ENCODE results near the gene SOSTDC1.

SOSTDC1 gene

DNA sequence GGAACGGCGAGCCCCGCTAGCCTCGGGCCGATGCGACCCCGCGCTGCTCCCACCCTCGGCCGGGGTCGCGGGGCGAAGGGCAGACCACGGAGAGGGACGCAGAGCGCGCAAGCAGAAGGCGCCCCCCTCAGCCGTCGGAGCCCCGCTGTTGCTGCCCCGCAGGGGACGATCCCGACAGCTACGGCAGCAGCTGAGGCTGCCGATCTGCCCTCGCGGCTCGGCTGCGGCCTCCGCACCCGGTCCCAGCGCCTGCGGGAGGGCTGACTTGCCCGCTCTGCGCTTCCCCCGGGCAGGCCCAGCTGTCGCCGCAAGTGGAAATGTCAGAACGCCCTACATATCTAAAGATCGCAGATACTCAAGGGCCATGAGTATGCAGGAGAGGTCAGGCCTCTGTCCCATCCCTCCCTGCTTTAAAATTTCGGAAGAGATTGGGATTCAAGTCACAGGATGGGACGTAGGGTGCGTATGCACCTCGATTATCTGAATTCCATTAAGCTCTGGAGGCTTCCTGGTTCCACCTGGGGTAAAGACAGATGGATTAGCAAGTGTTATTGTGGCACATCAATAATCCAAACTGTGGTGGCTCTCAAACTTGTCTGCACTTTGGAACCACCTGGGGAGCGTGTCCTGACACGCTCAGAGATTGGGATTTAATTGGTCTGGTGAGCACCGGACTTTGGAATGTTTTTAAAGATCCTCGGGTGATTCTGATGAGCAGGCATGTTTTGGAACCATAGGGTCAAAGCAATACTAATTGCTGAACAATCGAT lies 44.0 kb downstream of the SOSTDC1 start, which contains the start of gene CRPPA:
Gene CRPPA (minus strand): TSS at position 206 of the 770 bp plus-strand sequence. CDS start 216 bp downstream, outside the sequence.
- Histone ChIP-seq H3K9me3 (ENCODE audit: control insufficient read depth in 5 of 5, low read length in 5 of 5) (no peaks in the 10 kb centered on the region), H3K36me3 (ENCODE audit: control insufficient read depth in 5 of 5, insufficient read depth in 5 of 5, low read length in 5 of 5) (no peaks in the 10 kb centered on the region), H3K4me3 (ENCODE audit: low read depth in 1 of 5, low read length in 5 of 5) (peak within 1 kb of the TSS; percentile 59 to 93 (median 83)), H3K27me3 (ENCODE audit: control insufficient read depth in 5 of 5, insufficient read depth in 4 of 5, low read length in 5 of 5) (no peaks in the 10 kb centered on the region), H3K4me1 (ENCODE audit: control insufficient read depth in 5 of 5, insufficient read depth in 5 of 5, low read length in 5 of 5) (peaks cover 0 to 24% (median 17%) of the 10 kb centered on the region in 5 donors), H3K9ac (ENCODE audit: low read length in 5 of 5) (peak within 1 kb of the TSS; percentile 76 to 96 (median 84)), H3K27ac (ENCODE audit: low read depth, low read length) (peak within 1 kb of the TSS; percentile 86)

DNA sequence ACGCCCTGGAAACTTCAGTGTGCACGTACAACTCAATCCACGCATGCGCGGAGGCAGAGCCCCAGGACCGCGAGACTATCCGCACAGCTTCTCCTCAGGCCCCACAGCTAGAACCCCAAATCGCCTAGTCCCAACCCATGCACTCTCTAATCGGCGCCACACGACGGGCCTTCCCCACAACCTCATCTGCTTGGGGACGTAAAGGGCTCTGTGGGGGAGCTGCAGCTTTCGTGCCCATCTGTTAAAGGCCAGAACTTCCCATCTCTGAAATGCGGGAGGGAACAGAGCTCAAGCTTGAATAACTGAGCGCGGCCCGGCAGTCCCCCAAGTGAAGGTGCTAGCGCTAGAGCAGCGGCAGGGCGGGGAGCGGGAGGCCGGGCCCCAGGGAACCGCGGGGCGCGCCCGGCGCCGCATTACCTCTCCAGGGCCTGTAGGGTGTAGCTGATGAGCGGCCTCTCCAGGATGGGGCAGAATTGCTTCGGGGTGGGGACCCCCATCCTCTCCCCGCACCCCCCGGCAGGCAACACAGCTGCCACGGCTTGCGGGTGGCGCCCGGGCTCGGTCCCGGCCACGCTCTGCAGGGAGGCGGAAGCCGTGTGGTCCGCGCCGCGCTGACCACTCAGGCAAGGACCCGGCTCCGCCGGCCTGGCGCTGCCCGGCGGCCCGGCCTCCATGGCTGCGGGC lies 44.7 kb downstream of the SOSTDC1 start:
- H3K9me3 ChIP-seq (ENCODE audit: control insufficient read depth in 5 of 5, low read length in 5 of 5): no peaks in the 10 kb centered on the region
- peaks cover 0 to 24% (median 17%) of the 10 kb centered on the region in 5 donors for H3K4me1 ChIP-seq (ENCODE audit: control insufficient read depth in 5 of 5, insufficient read depth in 5 of 5, low read length in 5 of 5)

DNA sequence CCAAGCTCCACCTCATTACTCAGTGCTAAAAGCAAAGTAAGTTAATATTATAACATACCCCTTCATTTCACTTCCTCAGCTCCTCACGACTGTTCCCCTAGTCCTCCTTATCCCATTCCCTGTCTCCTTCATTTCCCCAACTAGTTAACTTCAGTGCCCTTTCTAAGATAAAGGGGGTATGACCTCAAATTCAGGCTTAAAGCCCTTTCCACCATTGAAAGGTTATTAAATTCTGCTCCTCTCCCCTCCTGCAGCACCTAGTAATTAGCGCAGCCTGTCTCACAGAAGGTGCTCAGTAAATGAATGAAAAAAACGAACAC lies 45.2 kb downstream of the SOSTDC1 start:
- no peaks in the 10 kb centered on the region for H3K36me3 ChIP-seq (ENCODE audit: control insufficient read depth in 5 of 5, insufficient read depth in 5 of 5, low read length in 5 of 5)

More for the DNA sequence above, 44.7 kb downstream of the SOSTDC1 start:
- H3K27me3 ChIP-seq (ENCODE audit: control insufficient read depth in 5 of 5, insufficient read depth in 4 of 5, low read length in 5 of 5): no peaks in the 10 kb centered on the region
- peak overlapping the region; percentile 66 to 96 (median 84) for H3K9ac ChIP-seq (ENCODE audit: low read length in 5 of 5)
- H3K27ac ChIP-seq (ENCODE audit: low read depth, low read length): peak overlapping the region; percentile 86
- H3K36me3 ChIP-seq (ENCODE audit: control insufficient read depth in 5 of 5, insufficient read depth in 5 of 5, low read length in 5 of 5): no peaks in the 10 kb centered on the region
- peak overlapping the region; percentile 59 to 93 (median 83) for H3K4me3 ChIP-seq (ENCODE audit: low read depth in 1 of 5, low read length in 5 of 5)

DNA sequence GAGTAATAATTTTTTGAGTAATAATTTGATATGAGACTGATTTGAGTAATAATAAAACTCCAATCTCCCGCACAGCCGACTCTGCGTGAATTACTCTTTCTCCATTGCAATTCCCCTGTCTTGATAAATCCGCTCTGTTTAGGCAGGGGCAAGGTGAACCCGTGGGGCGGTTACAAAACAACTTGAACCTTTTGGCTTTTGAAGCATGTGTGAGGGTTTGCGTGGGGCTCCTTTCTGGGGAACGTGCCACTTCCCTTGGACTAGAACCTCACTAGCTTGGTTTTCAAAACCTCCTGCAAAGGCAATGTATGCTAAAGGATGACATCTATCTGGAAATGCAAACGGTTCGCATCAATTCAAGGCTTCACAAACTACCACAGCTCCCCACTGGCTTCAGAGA lies 45.7 kb downstream of the SOSTDC1 start:
- Histone ChIP-seq H3K27me3 (ENCODE audit: control insufficient read depth in 5 of 5, insufficient read depth in 4 of 5, low read length in 5 of 5) (no peaks in the 10 kb centered on the region), H3K27ac (ENCODE audit: low read depth, low read length) (peak overlapping the region; percentile 86), H3K9me3 (ENCODE audit: control insufficient read depth in 5 of 5, low read length in 5 of 5) (no peaks in the 10 kb centered on the region), H3K4me1 (ENCODE audit: control insufficient read depth in 5 of 5, insufficient read depth in 5 of 5, low read length in 5 of 5) (peaks cover 0 to 24% (median 17%) of the 10 kb centered on the region in 5 donors), H3K36me3 (ENCODE audit: control insufficient read depth in 5 of 5, insufficient read depth in 5 of 5, low read length in 5 of 5) (no peaks in the 10 kb centered on the region), H3K4me3 (ENCODE audit: low read depth in 1 of 5, low read length in 5 of 5) (peak overlapping the region; percentile 59 to 93 (median 83)), H3K9ac (ENCODE audit: low read length in 5 of 5) (peak overlapping the region in 3 of 5 donors; percentile 76 to 96 (median 84))

More for the DNA sequence above, 45.2 kb downstream of the SOSTDC1 start:
- Histone ChIP-seq H3K4me3 (ENCODE audit: low read depth in 1 of 5, low read length in 5 of 5) (peak overlapping the region; percentile 59 to 93 (median 83)), H3K9me3 (ENCODE audit: control insufficient read depth in 5 of 5, low read length in 5 of 5) (no peaks in the 10 kb centered on the region), H3K27ac (ENCODE audit: low read depth, low read length) (peak overlapping the region; percentile 86), H3K27me3 (ENCODE audit: control insufficient read depth in 5 of 5, insufficient read depth in 4 of 5, low read length in 5 of 5) (no peaks in the 10 kb centered on the region), H3K9ac (ENCODE audit: low read length in 5 of 5) (peak overlapping the region; percentile 58 to 96 (median 76)), H3K4me1 (ENCODE audit: control insufficient read depth in 5 of 5, insufficient read depth in 5 of 5, low read length in 5 of 5) (peaks cover 0 to 24% (median 17%) of the 10 kb centered on the region in 5 donors)

DNA sequence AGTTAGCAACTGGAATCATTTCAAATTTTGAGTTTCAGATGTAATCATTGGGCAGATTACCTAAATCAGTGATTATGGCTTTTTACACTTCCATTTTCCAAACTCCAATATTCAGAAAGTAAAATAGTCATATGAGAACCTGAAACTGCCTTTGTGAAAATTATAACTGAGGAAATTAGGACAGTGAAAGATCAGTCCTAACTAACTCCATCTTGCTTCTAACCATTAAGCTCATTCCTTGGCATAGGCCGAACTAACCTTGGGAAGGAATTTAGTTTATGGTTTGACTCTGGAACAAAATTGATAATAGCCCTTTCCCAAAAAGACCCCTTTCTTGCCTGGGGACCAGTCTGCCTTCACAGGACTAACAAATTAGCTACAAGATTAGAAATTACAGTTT lies 46.4 kb downstream of the SOSTDC1 start:
- Histone ChIP-seq H3K9ac (ENCODE audit: low read length in 5 of 5) (no peak overlapping the region), H3K36me3 (ENCODE audit: control insufficient read depth in 5 of 5, insufficient read depth in 5 of 5, low read length in 5 of 5) (no peaks in the 10 kb centered on the region), H3K9me3 (ENCODE audit: control insufficient read depth in 5 of 5, low read length in 5 of 5) (no peaks in the 10 kb centered on the region), H3K4me1 (ENCODE audit: control insufficient read depth in 5 of 5, insufficient read depth in 5 of 5, low read length in 5 of 5) (peaks cover 0 to 24% (median 17%) of the 10 kb centered on the region in 5 donors), H3K4me3 (ENCODE audit: low read depth in 1 of 5, low read length in 5 of 5) (no peak overlapping the region), H3K27me3 (ENCODE audit: control insufficient read depth in 5 of 5, insufficient read depth in 4 of 5, low read length in 5 of 5) (no peaks in the 10 kb centered on the region), H3K27ac (ENCODE audit: low read depth, low read length) (no peak overlapping the region)

DNA sequence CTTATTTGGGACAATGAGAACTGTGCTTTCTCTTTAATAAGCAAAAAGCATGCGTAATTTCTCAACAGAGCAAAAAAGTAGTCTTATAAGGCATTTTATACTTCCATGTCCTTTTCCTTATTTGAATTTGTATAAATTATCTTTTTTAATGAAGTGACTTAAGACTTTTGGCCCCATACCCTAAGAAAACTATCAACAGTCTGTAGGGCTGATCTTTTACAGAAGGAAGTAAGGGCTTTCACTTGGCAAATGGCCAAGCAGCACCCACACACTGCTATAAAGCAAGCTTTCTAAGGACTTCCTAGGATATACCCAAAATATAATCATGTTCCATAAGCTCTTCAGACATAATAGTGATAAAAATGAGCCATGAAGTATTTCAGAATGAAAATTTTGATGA lies 47.6 kb downstream of the SOSTDC1 start:
- H3K36me3 ChIP-seq (ENCODE audit: control insufficient read depth in 5 of 5, insufficient read depth in 5 of 5, low read length in 5 of 5): no peaks in the 10 kb centered on the region
- no peak overlapping the region for H3K4me3 ChIP-seq (ENCODE audit: low read depth in 1 of 5, low read length in 5 of 5)
- peaks cover 0 to 24% (median 17%) of the 10 kb centered on the region in 5 donors for H3K4me1 ChIP-seq (ENCODE audit: control insufficient read depth in 5 of 5, insufficient read depth in 5 of 5, low read length in 5 of 5)
- H3K27ac ChIP-seq (ENCODE audit: low read depth, low read length): no peak overlapping the region
- no peaks in the 10 kb centered on the region for H3K27me3 ChIP-seq (ENCODE audit: control insufficient read depth in 5 of 5, insufficient read depth in 4 of 5, low read length in 5 of 5)
- no peaks in the 10 kb centered on the region for H3K9me3 ChIP-seq (ENCODE audit: control insufficient read depth in 5 of 5, low read length in 5 of 5)
- H3K9ac ChIP-seq (ENCODE audit: low read length in 5 of 5): no peak overlapping the region

DNA sequence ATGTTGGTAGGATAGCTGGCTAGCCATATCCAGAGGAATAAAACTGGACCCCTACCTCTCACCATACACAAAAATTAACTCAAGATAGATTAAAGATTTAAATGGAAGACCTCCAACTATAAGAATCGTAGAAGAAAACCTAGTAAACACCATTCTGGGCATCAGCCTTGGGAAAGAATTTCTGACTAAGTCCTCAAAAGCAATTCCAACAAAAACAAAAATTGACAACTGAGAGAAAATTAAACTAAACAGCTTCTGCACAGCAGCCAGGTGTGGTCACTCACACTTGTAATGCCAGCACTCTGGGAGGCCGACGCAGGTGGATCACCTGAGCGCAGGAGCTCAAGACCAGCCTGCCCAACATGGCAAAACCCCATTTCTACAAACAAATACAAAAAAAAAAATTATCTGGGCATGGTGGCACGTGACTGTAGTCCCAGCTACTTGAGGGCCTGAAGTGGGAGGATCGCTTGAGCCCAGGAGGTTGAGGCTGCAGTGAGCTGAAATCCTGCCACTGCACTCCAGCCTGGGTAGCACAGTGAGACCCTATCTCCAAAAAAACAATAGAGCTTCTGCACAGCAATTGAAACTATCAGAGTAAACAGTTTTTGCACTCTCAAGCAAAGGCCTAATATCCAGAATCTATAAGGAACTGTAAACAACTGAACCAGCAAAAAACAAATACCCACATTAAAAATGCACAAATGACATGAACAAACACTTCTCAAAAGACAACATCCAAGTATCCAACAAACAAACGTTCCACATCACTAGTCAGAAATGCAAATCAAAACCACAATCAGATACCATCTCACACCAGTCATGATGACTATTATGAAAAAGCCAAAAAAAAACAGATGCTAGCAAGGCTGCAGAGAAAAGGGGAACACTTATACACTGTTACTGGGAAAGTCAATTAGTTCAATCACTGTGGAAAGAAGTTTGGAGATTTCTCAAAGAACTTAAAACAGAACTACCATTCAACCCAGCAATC lies 49.0 kb downstream of the SOSTDC1 start:
- H3K27ac ChIP-seq (ENCODE audit: low read depth, low read length): no peak overlapping the region
- peaks cover 0 to 17% (median 9%) of the 10 kb centered on the region in 5 donors for H3K4me1 ChIP-seq (ENCODE audit: control insufficient read depth in 5 of 5, insufficient read depth in 5 of 5, low read length in 5 of 5)
- no peak overlapping the region for H3K4me3 ChIP-seq (ENCODE audit: low read depth in 1 of 5, low read length in 5 of 5)
- no peaks in the 10 kb centered on the region for H3K36me3 ChIP-seq (ENCODE audit: control insufficient read depth in 5 of 5, insufficient read depth in 5 of 5, low read length in 5 of 5)
- H3K9me3 ChIP-seq (ENCODE audit: control insufficient read depth in 5 of 5, low read length in 5 of 5): no peaks in the 10 kb centered on the region
- H3K27me3 ChIP-seq (ENCODE audit: control insufficient read depth in 5 of 5, insufficient read depth in 4 of 5, low read length in 5 of 5): no peaks in the 10 kb centered on the region
- no peak overlapping the region for H3K9ac ChIP-seq (ENCODE audit: low read length in 5 of 5)

DNA sequence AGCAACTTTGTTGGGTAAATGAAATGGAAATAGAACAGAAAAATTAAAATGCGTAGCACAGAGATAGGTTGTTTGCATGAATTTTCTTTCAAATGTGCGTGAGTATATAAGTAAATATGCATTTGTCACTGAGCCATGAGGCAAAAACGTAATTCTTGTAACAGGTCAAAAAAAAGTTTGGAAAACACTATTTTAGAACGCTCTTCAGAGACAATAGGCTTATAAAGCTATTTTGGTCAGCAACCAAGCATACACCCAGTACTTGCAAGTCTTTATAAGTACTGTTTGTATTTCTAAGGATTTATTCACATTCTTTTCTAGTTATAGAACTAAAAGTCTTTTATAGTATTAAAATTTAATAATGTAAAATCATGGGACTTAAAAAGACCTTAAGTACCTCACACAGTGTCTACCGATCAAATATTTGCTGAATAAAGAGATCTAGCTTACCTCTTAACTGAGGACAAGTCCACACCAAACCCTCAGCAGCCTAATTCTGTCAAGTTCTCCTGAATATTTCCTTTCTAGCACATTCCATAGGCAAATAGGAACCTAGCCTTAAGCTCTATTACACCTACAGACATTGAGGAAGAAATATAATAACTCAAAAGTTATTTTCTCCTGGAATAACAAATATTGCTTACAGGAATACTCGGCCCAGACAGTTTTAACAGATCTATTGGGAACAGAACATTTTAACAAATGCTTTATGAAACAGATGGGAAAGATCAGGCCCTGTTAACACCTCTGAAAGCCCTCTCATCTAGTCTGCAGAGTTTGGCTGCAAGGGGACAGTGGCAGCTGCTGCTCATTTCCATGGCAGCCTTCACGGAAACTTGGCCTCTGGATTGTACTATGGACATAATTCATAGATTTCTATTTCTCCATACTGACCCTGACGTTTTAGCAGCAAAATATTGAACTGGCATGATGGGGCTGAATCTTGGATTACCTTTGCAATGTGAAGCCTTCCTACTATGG lies 53.0 kb downstream of the SOSTDC1 start:
- H3K27me3 ChIP-seq (ENCODE audit: control insufficient read depth in 5 of 5, insufficient read depth in 4 of 5, low read length in 5 of 5): peaks cover 0 to 3% (median 0%) of the 10 kb centered on the region in 5 donors
- H3K9me3 ChIP-seq (ENCODE audit: control insufficient read depth in 5 of 5, low read length in 5 of 5): no peaks in the 10 kb centered on the region
- H3K9ac ChIP-seq (ENCODE audit: low read length in 5 of 5): no peak overlapping the region
- H3K27ac ChIP-seq (ENCODE audit: low read depth, low read length): no peak overlapping the region
- no peak overlapping the region for H3K4me3 ChIP-seq (ENCODE audit: low read depth in 1 of 5, low read length in 5 of 5)
- no peaks in the 10 kb centered on the region for H3K36me3 ChIP-seq (ENCODE audit: control insufficient read depth in 5 of 5, insufficient read depth in 5 of 5, low read length in 5 of 5)
- no peaks in the 10 kb centered on the region for H3K4me1 ChIP-seq (ENCODE audit: control insufficient read depth in 5 of 5, insufficient read depth in 5 of 5, low read length in 5 of 5)
